NT2/D1 (cell line): ENCODE measurements around the gene IL1F10.

Source experiments
- SUZ12 ChIP-seq: IDR thresholded peaks from 2 replicates; pipeline ENCODE4 v1.6.1; 2011; ENCODE audit not compliant: insufficient read length, insufficient read depth; ENCODE audit errors: extremely low read depth
- YY1 ChIP-seq: IDR thresholded peaks from 2 replicates; pipeline ENCODE4 v1.6.1; 2011; ENCODE audit not compliant: insufficient read length, insufficient read depth
- ZNF274 ChIP-seq: IDR thresholded peaks from 2 replicates; pipeline ENCODE4 v1.6.1; 2011; ENCODE audit warnings: mild to moderate bottlenecking, low read depth, low read length

DNA sequence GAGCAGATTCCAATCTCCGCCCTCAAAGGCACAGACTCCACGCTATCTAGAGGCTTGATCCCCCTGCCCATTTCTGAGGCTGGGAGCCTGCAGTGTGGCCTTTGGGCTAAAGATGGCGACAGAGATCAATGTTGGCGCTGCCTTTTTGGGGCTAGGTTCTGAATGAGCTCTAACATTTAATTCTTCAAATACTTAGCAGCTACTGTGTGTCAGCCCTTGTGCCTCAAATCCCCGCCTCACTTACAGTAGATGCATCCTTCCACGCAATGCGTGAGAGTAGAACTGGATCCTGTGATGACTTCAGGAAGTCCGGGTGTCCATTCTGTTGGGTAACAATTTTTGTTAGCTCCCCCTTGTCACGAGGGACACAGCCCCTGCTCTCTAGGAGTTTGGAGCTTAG lies 12.4 kb downstream of the IL1F10 start:
- TF ChIP-seq YY1 (no peak), SUZ12 (no peak), ZNF274 (no peak)
